GM18507 (cell line): ENCODE data around the gene DHRS4L2.
"Not testable (repeated sequence)": the region's sequence is repeated elsewhere in the genome, so short reads cannot be mapped to it uniquely, and the experiment has no call there.

Experiments used
- DNase-seq: peaks from one replicate; pipeline ENCODE4 v3.0.0; 2011; ENCODE audit warnings: low read depth; ENCODE audit not compliant: insufficient read length; ENCODE audit errors: extremely low spot score
- FAIRE-seq: peaks from 2 replicates; lab custom pipeline; 2011; peaks lifted over from hg19 to GRCh38; lab: Jason Lieb, UNC

DHRS4L2 gene

DNA sequence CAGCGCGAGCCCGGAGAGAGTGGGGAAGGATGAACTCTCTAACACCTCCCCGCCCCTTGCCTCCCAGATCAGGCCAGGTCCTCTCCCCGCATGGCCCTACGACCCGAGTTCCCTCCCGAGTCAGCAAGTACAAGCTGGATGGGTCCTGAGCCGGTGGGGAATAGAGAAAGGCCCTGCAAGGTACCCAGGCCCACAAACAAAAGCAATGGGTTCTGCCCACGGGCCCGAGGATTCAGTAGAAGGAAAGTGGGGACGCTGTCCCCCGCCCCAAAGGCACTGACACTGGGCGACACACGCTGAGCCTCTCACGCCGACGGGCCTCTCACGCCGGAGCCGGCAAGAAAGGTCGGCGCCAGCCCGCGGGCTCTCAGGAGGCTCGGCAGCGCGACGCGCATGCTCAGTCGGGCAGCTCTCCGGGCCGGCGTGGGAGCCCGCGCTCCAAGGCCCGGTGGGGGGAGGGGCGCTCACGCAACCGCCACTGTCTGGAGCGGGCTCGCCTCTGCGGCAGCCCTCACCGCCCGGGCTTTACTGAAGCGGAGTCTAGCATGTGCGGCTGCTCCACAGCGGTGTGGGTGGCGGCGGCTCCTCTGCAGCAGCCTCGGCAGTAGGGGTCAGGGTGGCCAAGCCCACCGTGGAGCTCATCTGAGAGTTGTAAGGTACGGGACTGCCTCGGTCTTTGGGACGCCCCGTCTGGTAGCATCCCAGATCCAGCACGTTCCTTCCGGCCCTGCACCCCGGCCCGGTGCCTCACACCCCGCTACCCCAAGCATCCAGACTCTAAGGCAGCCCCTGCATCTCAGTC lies 19.0 kb upstream of the DHRS4L2 start:
- DNase-seq, result not testable (repeated sequence)
- FAIRE-seq, result peak; percentile 33

DNA sequence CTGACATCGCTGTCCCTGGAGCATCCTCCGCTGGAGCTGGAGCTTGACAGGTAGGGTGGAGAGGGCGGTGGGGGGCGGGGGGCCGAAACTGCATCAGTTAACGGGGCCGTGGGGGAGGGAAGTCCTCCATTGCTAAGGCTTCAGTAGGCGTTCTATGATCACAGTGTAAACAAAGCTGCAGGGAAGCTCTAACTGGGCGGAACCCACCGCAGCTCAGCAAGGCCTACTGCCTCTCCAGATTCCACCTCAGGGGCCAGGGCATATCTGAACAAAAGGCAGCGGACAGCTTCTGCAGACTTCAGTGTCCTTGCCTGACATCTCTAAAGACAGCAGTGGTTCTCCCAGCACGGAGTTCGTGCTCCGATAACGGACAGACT lies 18.5 kb upstream of the DHRS4L2 start:
- not testable (repeated sequence) for DNase-seq, FAIRE-seq

DNA sequence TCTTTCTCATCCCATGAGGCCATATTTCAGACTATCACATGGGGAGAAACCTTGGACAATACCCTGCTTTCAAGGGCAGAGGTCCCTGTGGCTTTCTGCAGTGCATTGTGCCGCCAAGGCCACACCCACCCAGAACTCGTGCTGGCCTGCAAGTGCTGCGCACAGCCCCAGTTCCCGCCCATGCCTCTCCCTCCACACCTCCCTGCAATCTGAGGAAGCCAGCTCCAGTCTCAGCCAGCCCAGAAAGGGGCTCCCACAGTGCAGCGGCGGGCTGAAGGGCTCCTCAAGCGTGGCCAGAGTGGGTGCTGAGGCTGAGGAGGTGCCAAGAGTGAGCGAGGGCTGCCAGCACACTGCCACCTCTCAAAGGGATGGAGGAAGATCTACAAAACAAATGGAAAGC lies 15.6 kb upstream of the DHRS4L2 start:
- not testable (repeated sequence) for FAIRE-seq, DNase-seq

DNA sequence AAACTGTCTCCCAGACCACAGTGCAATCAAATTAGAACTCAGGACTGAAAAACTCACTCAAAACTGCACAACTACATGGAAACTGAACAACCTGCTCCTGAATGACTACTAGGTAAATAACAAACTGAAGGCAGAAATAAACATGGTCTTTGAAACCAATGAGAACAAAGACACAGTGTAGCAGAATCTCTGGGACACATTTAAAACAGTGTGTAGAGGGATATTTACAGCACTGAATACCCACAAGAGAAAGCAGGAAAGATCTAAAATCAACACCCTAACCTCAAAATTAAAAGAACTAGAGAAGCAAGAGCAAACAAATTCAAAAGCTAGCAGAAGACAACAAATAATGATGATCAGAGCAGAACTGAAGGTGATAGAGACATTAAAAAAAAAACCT lies 14.7 kb upstream of the DHRS4L2 start:
- not testable (repeated sequence) for DNase-seq, FAIRE-seq

DNA sequence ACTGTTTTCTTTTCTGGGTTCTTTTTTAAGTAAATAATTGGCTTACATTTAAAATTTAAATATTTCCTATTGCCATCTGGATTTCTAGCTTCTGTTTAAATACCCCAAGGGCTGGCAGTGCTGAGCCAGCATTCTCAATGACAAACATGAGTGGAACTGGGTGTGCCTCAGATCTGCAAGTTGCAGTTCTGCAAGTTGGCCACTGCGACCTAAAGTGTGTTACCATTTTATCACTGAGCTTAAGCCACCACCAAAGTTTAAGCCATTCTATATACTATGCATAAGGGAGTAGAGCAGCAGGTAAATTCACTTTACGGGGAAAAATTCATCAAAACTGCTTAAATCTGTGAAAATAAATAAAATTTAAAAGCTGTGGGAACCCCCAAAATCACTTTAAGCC lies 11.5 kb upstream of the DHRS4L2 start:
- FAIRE-seq, result peak; percentile 42
- not testable (repeated sequence) for DNase-seq

DNA sequence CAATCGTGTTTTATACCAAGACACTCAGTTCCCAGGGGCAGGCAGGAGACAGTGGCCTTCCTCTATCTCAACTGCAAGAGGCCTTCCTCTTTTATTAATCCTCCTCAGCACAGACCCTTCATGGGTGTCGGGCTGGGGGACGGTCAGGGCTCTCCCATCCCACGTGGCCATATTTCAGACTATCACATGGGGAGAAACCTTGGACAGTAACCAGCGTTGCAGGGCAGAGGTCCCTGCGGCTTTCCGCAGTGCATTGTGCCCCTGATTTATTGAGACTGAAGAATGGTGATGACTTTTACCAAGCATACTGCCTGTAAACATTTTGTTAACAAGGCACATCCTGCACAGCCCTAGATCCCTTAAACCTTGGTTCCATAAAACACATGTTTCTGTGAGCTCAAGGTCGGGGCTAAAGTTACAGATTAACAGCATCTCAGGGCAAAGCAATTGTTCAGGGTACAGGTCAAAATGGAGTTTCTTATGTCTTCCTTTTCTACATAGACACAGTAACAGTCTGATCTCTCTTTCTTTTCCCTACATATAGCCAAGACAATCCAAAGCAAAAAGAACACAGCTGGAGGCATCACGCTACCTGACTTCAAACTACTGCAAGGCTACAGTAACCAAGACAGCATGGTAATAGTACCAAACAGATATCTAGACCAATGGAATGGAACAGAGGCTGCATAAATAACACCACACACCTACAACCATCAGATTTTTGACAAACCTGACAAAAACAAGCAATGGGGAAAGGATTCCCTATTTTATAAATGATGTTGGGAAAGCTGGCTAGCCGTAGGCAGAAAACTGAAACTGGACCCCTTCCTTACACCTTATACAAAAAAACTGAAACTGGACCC lies 6.5 kb upstream of the DHRS4L2 start:
- FAIRE-seq, DNase-seq: not testable (repeated sequence)

DNA sequence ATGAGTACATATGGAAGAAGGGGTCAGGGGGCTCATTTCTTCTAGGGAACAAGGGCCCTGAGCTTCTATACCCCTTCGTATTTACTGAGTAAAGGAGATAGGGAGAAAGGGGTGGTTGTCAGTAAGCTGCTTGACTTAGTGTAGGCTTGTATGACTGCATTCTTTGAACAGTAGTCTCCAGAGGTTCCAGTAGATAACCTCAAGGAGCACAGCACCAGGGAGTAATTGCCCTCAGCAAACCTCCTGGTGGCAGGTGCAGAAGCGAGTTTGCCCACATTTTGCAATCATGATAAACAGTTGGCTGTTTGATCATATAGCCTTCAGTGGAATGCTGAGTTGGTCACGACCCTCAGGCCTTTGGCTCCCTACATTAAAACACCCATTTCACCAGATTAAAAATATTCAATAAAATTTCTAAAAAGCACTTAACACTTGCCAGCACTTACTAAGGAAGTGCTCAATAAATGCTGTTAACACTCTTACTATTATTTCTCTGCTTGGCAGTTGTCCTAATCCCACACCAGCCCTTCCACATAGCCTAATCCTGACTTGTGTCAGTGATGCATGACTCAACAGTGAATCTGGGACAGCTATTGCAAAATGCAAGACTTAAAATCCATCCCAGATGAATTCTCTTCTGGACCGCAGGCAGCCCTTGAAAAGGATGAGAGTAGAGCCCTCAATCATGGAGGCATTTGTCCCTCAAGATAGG lies 3.7 kb upstream of the DHRS4L2 start:
- FAIRE-seq (no peak), DNase-seq (no peak)

DNA sequence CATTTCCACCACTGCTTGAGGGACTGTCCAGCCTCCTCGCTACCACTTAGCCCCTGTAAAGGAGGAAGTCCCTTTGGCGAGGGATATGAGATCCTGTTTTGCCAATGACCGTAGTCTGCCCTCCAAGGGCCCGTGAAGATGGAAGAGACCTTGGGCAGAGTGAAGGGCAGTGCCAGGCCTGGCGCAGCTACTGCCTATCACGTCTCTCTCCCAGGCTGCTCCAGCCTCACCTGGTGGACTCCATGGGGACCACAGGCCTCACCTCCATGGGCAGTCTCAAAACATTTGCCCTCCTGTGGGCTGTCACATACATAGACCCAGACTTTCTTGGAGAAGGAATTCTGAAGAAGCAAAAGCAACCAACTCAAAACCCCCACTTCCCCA lies 514 bp upstream of the DHRS4L2 start:
- DNase-seq, FAIRE-seq: not testable (repeated sequence)

DNA sequence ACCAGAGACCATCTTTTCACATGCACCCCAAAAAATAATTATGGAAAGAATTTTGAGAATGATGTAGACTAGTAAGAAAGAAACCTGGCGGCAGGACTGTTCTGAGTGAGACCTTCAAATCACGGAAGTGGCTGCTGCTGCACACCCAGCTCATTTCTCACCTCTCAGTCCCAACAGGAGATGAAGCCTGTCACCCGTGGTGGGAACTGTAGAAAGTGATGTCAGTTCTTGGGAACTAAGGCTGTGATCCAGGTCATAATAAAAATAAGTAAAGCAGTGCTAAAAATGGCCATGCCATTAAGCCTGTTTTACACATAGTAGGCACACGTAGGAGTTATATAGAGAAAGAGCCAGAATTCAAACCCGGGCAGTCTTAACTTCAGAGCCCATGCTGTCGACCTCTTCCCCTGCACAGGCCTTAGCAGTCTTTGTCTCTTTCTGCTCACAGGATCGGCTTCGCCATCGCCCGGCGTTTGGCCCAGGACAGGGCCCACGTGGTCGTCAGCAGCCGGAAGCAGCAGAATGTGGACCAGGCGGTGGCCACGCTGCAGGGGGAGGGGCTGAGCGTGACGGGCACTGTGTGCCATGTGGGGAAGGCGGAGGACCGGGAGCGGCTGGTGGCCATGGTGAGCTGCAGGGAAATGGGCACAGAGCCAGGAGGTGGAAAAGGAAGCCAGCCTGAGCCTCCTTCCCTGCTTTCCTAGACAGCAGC lies 1.2 kb downstream of the DHRS4L2 start:
- not testable (repeated sequence) for FAIRE-seq

DNA sequence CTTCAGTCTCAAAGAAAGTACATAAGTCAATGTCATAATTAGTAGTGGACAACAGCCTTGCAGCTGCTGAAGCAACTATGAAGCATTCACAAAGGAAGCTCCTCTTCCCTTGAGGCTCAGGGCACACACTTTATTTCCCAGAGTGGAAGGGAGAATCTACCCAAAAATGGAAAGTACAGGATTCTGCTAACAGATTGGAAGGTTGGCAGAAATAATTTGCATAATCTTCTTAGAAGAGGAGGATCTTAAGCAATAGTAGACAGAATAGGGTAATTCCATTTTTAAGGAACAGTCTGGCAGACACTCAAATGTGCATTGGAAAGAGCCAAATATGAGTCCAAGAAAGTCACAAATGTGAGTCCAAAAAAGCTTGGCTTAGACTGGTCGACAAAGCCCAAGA lies 2.2 kb downstream of the DHRS4L2 start:
- not testable (repeated sequence) for FAIRE-seq

More for the DNA sequence above, 1.2 kb downstream of the DHRS4L2 start:
- peak; percentile 23 for DNase-seq

DNA sequence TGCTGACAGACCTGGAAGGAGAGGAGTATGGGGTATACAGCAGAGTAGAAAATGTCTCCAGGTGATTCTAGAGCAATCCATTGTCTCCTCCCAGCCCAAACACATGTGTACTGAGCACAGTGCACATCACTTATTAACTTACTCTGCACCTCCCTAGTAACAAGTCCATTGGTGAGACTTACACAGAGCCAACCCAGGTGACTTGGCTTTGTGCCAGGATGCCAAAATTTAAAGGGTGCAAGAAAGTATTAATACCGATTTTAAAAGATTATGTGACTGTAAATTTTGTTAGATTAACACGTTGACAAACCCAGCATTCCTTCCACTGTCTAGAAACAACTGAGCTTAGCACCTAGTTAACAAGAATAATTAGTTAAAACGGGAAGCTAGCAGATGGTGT lies 4.3 kb downstream of the DHRS4L2 start:
- not testable (repeated sequence) for FAIRE-seq, DNase-seq

More for the DNA sequence above, 2.2 kb downstream of the DHRS4L2 start:
- not testable (repeated sequence) for DNase-seq

DNA sequence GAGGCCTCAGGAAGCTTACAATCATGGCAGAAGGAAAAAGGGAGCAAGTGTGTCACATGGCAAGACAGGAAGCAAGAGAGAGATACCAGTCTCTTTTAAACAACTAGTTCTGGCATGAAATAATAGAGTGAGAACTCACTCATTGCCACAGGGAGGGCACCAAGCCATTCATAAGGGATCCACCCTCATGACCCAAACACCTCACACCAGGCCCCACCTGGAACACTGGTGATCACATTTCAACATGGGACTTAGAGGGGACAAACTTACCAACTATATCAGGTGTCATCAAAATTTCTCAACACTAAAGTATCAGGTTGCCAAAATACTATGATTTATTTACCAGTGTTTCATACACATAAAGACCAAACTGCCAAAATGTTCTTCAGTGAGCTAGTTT lies 7.3 kb downstream of the DHRS4L2 start:
- FAIRE-seq, DNase-seq: not testable (repeated sequence)

DNA sequence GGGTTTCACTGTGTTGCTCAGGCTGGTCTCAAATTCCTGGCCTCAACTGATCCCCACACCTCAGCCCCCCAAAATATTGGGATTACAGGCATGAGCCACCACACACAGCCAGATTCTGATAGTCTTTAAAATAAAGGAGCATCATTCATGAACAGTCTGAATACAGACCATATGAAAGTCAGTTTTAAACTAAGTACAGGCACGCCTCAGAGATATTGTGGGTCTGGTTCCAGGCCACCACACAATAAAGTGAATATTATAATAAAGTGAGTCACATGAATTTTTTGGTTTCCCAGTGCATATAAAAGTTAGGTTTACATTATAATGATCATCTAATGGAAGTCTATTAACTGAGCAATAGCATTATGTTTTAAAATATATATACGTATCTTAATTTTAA lies 8.1 kb downstream of the DHRS4L2 start:
- DNase-seq, FAIRE-seq: not testable (repeated sequence)

DNA sequence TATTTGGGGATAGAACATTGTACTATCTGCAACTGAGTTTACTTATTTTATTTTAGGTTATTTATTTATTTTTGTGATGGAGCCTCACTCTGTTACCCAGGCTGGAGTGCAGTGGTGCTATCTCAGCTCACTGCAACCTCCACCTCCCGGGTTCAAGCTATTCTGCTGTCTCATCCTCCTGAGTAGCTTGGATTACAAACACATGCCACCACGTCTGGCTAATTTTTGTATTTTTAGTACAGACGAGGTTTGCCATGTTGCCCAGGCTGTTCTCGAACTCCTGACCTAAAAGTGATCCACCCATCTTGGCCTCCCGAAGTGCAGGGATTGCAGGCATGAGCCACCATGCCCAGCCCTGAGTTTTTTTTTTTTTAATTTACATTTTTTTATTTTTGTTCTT lies 10.9 kb downstream of the DHRS4L2 start:
- FAIRE-seq, DNase-seq: not testable (repeated sequence)

DNA sequence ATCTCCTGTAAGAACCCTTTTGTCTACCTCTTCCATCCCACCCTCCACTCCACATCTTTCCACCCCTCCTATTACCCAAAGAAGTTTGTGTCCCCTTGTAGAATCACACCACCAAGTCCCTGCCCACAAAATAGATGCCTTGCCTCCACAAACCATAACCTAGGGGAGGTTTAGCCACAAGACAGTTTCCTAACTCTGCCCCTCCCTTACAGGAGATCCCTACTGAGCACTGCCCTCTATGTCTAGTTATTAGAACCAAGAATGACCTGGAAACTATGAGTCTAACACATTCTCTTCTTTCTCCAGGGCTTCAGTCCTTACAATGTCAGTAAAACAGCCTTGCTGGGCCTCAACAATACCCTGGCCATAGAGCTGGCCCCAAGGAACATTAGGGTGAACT lies 12.3 kb downstream of the DHRS4L2 start:
- not testable (repeated sequence) for FAIRE-seq, DNase-seq

DNA sequence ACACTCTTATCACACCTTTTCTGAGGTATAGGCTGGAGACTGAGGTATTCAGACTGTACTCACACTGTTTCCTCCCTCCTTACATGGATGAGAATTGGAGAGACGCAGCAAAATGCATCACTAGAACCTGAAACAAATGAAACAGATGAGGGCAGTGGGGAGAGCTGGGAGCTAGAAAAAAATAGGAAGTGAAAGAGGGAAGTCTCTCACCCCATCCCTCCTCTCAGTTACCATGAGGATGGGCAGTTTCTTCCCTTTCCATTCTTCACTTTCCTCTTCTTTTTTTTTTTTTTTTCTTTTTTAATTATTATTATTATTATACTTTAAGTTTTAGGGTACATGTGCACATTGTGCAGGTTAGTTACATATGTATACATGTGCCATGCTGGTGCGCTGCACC lies 12.9 kb downstream of the DHRS4L2 start:
- DNase-seq, FAIRE-seq: not testable (repeated sequence)

DNA sequence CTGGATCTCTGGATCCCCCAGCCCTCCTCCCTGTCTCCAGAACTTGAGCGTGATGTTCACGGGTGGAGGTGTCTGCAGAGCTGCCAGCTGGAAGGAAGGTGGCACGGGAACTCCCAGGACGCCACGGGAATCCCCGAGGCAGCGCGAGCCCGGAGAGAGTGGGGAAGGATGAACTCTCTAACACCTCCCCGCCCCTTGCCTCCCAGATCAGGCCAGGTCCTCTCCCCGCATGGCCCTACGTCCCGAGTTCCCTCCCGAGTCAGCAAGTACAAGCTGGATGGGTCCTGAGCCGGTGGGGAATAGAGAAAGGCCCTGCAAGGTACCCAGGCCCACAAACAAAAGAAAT lies 17.7 kb downstream of the DHRS4L2 start:
- peak; percentile 67 for FAIRE-seq
- not testable (repeated sequence) for DNase-seq

DNA sequence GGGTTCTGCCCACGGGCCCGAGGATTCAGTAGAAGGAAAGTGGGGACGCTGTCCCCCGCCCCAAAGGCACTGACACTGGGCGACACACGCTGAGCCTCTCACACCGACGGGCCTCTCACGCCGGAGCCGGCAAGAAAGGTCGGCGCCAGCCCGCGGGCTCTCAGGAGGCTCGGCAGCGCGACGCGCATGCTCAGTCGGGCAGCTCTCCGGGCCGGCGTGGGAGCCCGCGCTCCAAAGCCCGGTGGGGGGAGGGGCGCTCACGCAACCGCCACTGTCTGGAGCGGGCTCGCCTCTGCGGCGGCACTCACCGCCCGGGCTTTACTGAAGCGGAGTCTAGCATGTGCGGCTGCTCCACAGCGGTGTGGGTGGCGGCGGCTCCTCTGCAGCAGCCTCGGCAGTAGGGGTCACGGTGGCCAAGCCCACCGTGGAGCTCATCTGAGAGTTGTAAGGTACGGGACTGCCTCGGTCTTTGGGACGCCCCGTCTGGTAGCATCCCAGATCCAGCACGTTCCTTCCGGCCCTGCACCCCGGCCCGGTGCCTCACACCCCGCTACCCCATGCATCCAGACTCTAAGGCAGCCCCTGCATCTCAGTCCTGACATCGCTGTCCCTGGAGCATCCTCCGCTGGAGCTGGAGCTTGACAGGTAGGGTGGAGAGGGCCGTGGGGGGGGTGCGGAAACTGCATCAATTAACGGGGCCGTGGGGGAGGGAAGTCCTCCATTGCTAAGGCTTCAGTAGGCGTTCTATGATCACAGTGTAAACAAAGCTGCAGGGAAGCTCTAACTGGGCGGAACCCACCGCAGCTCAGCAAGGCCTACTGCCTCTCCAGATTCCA lies 18.3 kb downstream of the DHRS4L2 start:
- peak; percentile 69 for FAIRE-seq
- DNase-seq, result not testable (repeated sequence)
